ENCODE results near the gene PER3.

- TF ChIP-seq CTCF (IDR thresholded peaks at IDR 0.05 in 2 of 3, conservative IDR thresholded peaks at IDR 0.05 in 1 of 3; ENCODE audit: borderline replicate concordance in 1 of 3, insufficient read depth in 1 of 3, low read depth in 2 of 3, low read length in 2 of 3) = no peak
- TF ChIP-seq POLR2A (IDR thresholded peaks at IDR 0.05; ENCODE audit: borderline replicate concordance, extremely low read depth, insufficient read depth, insufficient read length) = no peak
- TF ChIP-seq JUND (IDR thresholded peaks at IDR 0.05) = no peak
- no peak for TF ChIP-seq MAX (IDR thresholded peaks at IDR 0.05)
- no peak for TF ChIP-seq POLR2AphosphoS5 (IDR thresholded peaks at IDR 0.05; ENCODE audit: low read depth, low read length)
Measured at GRCh38 chr1:7749126-7749525, 35.0 kb upstream of the PER3 start.

Measured in HCT116 (cell line).